Measurements from ENCODE around the gene TMIGD2.
A peak's percentile ranks its signal among the peaks of the same experiment; 100 is the strongest.
"Not testable (repeated sequence)": the region's sequence is repeated elsewhere in the genome, so short reads cannot be mapped to it uniquely, and the experiment has no call there.

The TMIGD2 gene

GRCh38 chr19:4295972-4296771 lies 6.0 kb downstream of the TMIGD2 start:
- no peak for DNase-seq

- DNase-seq = no peak
Measured at GRCh38 chr19:4294389-4294788, 7.8 kb downstream of the TMIGD2 start.

GRCh38 chr19:4292515-4292914 lies 9.7 kb downstream of the TMIGD2 start:
- no peak for DNase-seq

- DNase-seq = no peak
Measured at GRCh38 chr19:4291184-4291732, 10.9 kb downstream of the TMIGD2 start.

GRCh38 chr19:4288091-4288777 lies 14.0 kb downstream of the TMIGD2 start:
- DNase-seq = no peak

- DNase-seq = not testable (repeated sequence)
Measured at GRCh38 chr19:4286141-4286540, 16.0 kb downstream of the TMIGD2 start.

- DNase-seq = no peak
Measured at GRCh38 chr19:4284974-4285373, 17.2 kb downstream of the TMIGD2 start.

GRCh38 chr19:4284176-4284958 lies 17.8 kb downstream of the TMIGD2 start:
- DNase-seq = no peak

- peak; percentile 60 for DNase-seq
Measured at GRCh38 chr19:4279530-4280422, 22.4 kb downstream of the TMIGD2 start.

GRCh38 chr19:4279267-4279529 lies 23.0 kb downstream of the TMIGD2 start:
- no peak for DNase-seq

GRCh38 chr19:4278419-4279266 lies 23.5 kb downstream of the TMIGD2 start, which contains the start of gene SHD:
Gene SHD (plus strand): TSS chr19:4279266. CDS start chr19:4280064, 798 bp downstream.
- DNase-seq = peak; percentile 39

GRCh38 chr19:4278010-4278409 lies 24.2 kb downstream of the TMIGD2 start:
- DNase-seq = peak; percentile 25

GRCh38 chr19:4277191-4277696 lies 24.9 kb downstream of the TMIGD2 start:
- DNase-seq = no peak

- DNase-seq = not testable (repeated sequence)
Measured at GRCh38 chr19:4274321-4274686, 27.9 kb downstream of the TMIGD2 start.

- no peak for DNase-seq
Measured at GRCh38 chr19:4272894-4273293, 29.3 kb downstream of the TMIGD2 start.

- no peak for DNase-seq
Measured at GRCh38 chr19:4268816-4269430, 33.3 kb downstream of the TMIGD2 start.

- DNase-seq = no peak
Measured at GRCh38 chr19:4267901-4268815, 34.0 kb downstream of the TMIGD2 start.

GRCh38 chr19:4267101-4267900 lies 34.9 kb downstream of the TMIGD2 start:
- no peak for DNase-seq

Measured in right kidney (tissue), 1 donor.